Left ventricle myocardium inferior (tissue), 1 donor: ENCODE results near the gene PATJ. TPM values are rescaled to one million over a fixed set of nuclear protein-coding genes. Genes with fewer than 3 reads are reported as not detected.

ENCODE experiments used
- DNase-seq: peaks from one replicate; pipeline ENCODE4 v3.0.0-alpha.2; 2020
- H3K27ac ChIP-seq: fragments of 200-600 bp; replicated peaks from 2 replicates; pipeline ENCODE4 v1.8.0; 2021
- H3K27me3 ChIP-seq: fragments of 200-600 bp; 2 replicates; pipeline ENCODE4 v1.8.0; 2021; ENCODE audit warnings: low read depth
- H3K36me3 ChIP-seq: fragments of 200-600 bp; 2 replicates; pipeline ENCODE4 v1.8.0; 2021
- H3K4me1 ChIP-seq: fragments of 200-600 bp; 2 replicates; pipeline ENCODE4 v1.8.0; 2021
- H3K4me3 ChIP-seq: fragments of 200-600 bp; 2 replicates; pipeline ENCODE4 v1.8.0; 2021; ENCODE audit warnings: mild to moderate bottlenecking, moderate library complexity
- H3K9me3 ChIP-seq: fragments of 200-600 bp; replicated peaks from 2 replicates; pipeline ENCODE4 v1.8.0; 2021
- intact Hi-C: fragments of 100-400 bp; cut with micrococcal nuclease; formaldehyde crosslinking; loops from one replicate; pipeline ENCODE4 v1.11.0; 2022
- total RNA-seq: library from RNA; stranded (reverse); fragmentation: NEBNext Ultra II Directional; extraction: Animal tissue kit (Norgen Biotek cat#: 25700); gene quantifications from one replicate; pipeline ENCODE4 v1.2.1, GENCODE V29; 2021
- TF ChIP-seq, protein P1 (sequence below): fragments of 200-600 bp; IDR thresholded peaks from 2 replicates; pipeline ENCODE4 v1.8.0; 2021; ENCODE audit warnings: antibody characterized with exemption, mild to moderate bottlenecking, borderline replicate concordance
- donor health status: DM: no; HTN: yes; CAD: no; lungs with severe emphysema.

Gene PATJ
- total RNA-seq, 1 donor from 2014 or later = 166 TPM

DNA sequence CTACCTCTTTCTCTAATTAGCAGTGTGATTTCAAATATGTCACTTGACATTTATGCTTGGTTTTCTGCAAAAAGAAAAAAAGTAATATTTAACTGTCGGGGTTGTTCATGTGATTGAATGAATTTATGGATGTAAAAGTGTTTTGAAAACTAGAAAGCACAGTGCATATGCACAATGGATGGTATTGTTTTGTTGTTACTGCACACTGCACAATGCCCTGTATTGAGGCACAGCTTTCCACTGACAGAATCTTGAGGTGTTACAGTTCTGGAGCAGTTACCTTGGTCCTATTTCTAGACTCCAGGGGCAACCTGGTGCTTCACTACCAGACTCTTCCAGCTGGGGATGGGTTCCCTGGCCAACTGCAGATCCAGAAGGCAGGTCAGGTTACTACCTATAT lies 335.5 kb downstream of the PATJ start:
- DNase-seq = no peak
- Histone ChIP-seq H3K4me3 (no peak overlapping the region), H3K9me3 (no peaks in the 10 kb centered on the region), H3K27ac (no peak overlapping the region), H3K4me1 (no peaks in the 10 kb centered on the region), H3K27me3 (no peaks in the 10 kb centered on the region), H3K36me3 (peaks cover 10% of the 10 kb centered on the region)
- TF ChIP-seq, protein P1, sequence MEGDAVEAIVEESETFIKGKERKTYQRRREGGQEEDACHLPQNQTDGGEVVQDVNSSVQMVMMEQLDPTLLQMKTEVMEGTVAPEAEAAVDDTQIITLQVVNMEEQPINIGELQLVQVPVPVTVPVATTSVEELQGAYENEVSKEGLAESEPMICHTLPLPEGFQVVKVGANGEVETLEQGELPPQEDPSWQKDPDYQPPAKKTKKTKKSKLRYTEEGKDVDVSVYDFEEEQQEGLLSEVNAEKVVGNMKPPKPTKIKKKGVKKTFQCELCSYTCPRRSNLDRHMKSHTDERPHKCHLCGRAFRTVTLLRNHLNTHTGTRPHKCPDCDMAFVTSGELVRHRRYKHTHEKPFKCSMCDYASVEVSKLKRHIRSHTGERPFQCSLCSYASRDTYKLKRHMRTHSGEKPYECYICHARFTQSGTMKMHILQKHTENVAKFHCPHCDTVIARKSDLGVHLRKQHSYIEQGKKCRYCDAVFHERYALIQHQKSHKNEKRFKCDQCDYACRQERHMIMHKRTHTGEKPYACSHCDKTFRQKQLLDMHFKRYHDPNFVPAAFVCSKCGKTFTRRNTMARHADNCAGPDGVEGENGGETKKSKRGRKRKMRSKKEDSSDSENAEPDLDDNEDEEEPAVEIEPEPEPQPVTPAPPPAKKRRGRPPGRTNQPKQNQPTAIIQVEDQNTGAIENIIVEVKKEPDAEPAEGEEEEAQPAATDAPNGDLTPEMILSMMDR = no peak
- intact Hi-C loops = no loop called here

DNA sequence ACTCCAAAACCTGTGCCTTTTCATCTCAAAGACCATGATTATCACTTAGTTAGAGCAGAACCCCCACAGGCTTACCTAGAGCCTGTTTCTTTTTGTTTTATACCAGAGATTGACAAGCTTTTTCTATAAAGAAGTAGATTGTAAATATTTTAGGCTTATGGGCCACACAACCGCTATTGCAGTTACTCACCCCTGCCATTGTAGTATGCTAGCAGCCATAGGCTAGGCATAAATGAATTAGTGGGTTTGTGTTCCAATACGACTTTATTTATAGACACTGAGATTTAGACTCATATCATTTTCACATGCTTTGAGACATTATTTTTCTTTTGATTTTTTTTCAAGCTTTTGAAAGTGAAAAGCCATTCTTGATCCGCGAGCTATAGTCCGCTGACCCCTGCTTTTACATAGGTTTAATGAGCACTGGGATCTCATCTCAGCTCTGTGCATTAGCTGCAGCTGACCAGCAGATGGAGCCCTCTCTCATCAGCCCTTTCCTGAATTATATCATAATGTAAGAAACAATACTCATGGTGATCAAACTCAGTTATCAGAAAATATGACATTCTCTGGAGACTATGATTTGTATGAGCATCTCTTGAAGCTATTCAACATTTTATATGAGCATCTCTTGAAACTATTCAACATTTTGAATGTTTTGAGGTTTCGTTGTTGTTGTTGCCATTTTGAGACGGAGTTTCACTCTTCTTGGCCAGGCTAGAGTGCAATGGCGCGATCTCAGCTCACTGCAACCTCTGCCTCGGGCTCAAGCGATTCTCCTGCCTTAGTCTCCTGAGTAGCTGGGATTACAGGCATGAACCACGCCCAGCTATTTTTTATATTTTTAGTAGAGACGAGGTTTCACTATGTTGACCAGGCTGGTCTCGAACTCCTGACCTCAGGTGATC lies 340.4 kb downstream of the PATJ start:
- H3K27me3 ChIP-seq = no peaks in the 10 kb centered on the region
- H3K27ac ChIP-seq = no peak overlapping the region
- H3K4me1 ChIP-seq = peaks cover 14% of the 10 kb centered on the region
- H3K9me3 ChIP-seq = no peaks in the 10 kb centered on the region
- H3K4me3 ChIP-seq = no peak overlapping the region
- intact Hi-C loops = no loop called here
- DNase-seq = no peak
- H3K36me3 ChIP-seq = peaks cover 25% of the 10 kb centered on the region
- TF ChIP-seq, protein P1 = peak; percentile 93

DNA sequence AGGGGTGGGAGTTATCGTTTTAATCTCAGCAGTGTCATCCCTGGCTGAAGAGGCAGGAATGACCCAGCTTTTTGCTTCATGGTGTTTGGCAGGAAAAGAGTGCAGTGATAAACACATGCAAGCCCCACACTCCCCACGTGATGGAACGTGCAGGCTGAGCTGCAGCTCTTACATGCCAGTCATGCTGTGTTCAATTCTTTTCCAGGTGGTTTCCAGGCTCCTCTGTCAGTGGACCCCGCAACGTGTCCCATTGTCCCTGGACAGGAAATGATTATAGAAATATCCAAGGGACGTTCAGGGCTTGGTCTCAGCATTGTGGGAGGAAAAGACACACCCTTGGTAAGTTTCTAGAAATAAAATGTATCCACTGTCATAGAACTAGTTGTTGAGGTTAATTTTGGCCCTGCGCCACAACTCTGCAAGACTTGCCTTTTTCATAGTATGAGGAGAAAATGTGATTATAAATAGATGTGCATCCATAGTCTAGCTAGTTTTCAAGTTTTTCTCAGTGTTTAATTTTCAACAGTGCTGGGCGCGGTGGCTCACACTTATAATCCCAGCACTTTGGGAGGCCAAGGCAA lies 342.1 kb downstream of the PATJ start:
- TF ChIP-seq, protein P1 = no peak
- no peak for DNase-seq
- H3K27ac ChIP-seq = peak overlapping the region; percentile 33
- intact Hi-C loops = no loop called here
- no peaks in the 10 kb centered on the region for H3K9me3 ChIP-seq
- H3K27me3 ChIP-seq = no peaks in the 10 kb centered on the region
- peaks cover 24% of the 10 kb centered on the region for H3K36me3 ChIP-seq
- no peak overlapping the region for H3K4me3 ChIP-seq
- peaks cover 16% of the 10 kb centered on the region for H3K4me1 ChIP-seq

DNA sequence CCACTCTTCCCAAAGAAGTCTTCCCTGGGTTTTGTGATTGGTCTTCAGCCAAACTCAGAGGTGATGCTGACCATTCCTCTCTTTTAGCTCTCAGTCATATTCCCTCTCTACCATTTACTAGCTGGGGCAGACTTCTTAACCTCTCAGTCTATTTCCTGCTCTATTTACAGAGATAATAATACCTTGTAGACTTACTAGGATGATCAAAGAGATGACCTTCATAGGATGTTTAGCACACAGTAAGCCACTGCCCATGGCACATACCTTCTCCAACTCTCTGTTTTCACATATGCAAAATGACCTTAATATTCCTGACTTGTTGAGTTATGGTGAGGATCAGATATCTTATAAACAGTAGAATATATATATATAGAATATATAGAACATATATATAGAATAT lies 346.2 kb downstream of the PATJ start:
- H3K27me3 ChIP-seq = no peaks in the 10 kb centered on the region
- no peak overlapping the region for H3K27ac ChIP-seq
- DNase-seq = no peak
- peaks cover 15% of the 10 kb centered on the region for H3K36me3 ChIP-seq
- H3K4me3 ChIP-seq = no peak overlapping the region
- H3K4me1 ChIP-seq = peaks cover 24% of the 10 kb centered on the region
- H3K9me3 ChIP-seq = no peaks in the 10 kb centered on the region
- intact Hi-C loops = no loop called here
- TF ChIP-seq, protein P1 = no peak

DNA sequence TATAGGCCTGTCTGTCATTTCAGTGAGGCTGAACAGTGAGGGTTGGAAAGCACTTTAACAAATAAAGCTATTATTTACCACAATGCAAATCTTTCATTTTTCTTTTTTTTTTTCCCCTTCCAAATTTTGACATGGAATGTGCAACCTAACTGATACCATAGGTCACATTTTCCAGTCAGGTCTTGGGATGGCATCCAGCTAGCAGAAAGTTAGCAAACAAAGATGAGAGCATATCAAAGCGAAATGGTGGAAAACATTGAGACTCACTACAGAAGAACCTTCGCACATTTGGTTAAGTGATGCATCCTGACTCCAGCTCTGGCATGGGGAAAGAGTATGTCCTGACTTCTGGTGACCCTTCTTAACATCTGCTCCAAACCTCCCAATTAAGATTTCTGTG lies 347.3 kb downstream of the PATJ start:
- H3K9me3 ChIP-seq = no peaks in the 10 kb centered on the region
- no peak overlapping the region for H3K27ac ChIP-seq
- DNase-seq = no peak
- H3K36me3 ChIP-seq = peaks cover 15% of the 10 kb centered on the region
- no peak overlapping the region for H3K4me3 ChIP-seq
- intact Hi-C loops = no loop called here
- H3K4me1 ChIP-seq = peaks cover 15% of the 10 kb centered on the region
- TF ChIP-seq, protein P1 = no peak
- H3K27me3 ChIP-seq = no peaks in the 10 kb centered on the region
